Skin epidermis (tissue), 12 donors: ENCODE measurements around the gene PPM1M.

ENCODE experiments used
- H3K27ac ChIP-seq, 21 experiments: fragments of 200-600 bp; sonication (generic) in 11 of 21; one replicate each; pipeline ENCODE4 v1.5.0; 2020; ENCODE audit warnings: mild to moderate bottlenecking in 3 of 21, inconsistent platforms in 2 of 21, moderate library complexity in 2 of 21
- H3K4me3 ChIP-seq, 7 experiments: fragments of 200-600 bp; sonication (generic) in 2 of 7; one replicate each; pipeline ENCODE4 v1.5.0; 2020; ENCODE audit warnings: inconsistent platforms in 2 of 7, mild to moderate bottlenecking in 2 of 7, moderate library complexity in 1 of 7

The PPM1M gene

DNA sequence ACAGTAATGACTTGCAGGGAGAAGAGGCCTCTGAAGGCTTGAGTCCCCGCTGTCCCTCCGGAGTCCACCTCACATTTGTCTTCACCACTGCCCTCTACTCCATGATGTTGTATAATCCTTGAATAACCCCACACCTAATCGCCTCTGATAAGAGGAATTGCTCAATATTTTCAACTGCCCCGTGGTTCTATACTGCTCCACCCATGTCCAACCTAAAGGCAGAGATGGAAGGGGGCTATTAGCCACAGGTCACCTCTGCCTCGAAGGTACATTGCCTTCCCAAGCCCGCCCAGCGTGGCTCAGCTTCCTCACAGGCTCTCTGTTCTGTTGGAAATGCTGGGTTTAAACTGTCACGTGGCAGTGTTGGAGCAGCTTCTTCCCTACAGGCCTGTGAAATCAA lies 32.6 kb upstream of the PPM1M start:
- H3K27ac ChIP-seq: no peak overlapping the region
- H3K4me3 ChIP-seq: no peak overlapping the region

GRCh38 chr3:52213901-52214300 lies 31.7 kb upstream of the PPM1M start:
- Histone ChIP-seq H3K4me3 (no peak overlapping the region), H3K27ac (peak overlapping the region in 1 of 21 experiments; percentile 30)

- H3K27ac ChIP-seq: peak overlapping the region in 3 of 21 experiments; percentile 31 to 79 (median 76)
- H3K4me3 ChIP-seq: no peak overlapping the region
Measured at GRCh38 chr3:52215351-52215750, 30.2 kb upstream of the PPM1M start.

DNA sequence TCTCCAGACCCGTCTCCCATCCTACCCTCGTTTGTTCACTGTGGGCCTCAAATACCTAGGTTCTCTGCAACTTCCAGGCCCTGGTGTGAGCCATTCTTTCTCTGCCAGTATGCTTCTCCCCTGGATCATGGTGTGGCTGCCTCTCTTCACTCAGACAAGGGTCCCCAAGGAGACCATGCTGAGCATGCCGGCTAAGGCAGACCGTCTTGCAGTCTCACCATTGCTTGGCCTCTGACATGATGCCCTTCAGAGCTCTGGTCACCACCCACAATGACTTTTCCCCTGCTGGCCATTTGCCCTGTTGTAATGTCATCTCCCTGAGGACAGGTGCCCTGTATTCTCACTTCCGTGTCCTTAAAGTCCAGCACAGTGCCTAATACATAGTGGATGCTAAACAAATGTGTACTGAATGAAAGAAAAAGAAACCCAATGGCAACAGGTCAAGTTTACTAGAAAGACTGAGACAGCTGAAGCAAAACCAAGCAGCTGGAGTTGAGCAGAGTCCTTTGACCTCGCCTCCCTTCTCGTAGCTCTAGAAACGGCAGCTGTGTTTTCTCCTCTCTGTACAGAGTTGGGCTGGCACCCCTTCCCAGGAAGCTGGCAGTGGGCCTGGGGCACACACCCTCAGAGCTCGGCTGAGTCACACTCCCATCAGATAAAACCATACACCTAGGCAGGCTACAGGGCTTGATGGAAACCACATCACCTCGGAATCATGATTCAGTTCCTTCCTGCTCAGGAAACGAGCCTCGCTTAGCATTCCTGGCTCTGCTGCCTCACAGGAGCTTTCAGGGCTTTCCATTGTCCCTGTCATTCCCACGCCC lies 28.8 kb upstream of the PPM1M start:
- H3K27ac ChIP-seq: peak overlapping the region in 20 of 21 experiments; percentile 48 to 80 (median 70)
- no peak overlapping the region for H3K4me3 ChIP-seq

DNA sequence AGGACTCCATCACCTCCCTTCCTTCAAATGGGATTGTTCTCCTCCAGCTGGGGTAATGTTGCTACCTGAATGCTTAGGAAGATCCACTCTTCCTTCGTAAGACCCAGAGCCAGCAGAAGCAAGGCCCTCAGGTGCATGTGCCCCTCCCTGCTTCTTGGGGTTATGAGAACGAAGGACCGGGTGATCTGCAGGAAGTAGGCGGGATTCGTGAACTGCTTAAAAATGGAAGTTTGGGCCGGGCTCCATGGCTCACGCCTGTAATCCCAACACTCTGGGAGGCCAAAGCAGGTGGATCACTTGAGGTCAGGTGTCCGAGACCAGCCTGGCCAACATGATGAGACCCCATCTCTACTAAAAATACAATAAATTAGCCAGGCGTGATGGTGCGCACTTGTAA lies 28.2 kb upstream of the PPM1M start:
- peak overlapping the region in 20 of 21 experiments; percentile 47 to 80 (median 70) for H3K27ac ChIP-seq
- no peak overlapping the region for H3K4me3 ChIP-seq

DNA sequence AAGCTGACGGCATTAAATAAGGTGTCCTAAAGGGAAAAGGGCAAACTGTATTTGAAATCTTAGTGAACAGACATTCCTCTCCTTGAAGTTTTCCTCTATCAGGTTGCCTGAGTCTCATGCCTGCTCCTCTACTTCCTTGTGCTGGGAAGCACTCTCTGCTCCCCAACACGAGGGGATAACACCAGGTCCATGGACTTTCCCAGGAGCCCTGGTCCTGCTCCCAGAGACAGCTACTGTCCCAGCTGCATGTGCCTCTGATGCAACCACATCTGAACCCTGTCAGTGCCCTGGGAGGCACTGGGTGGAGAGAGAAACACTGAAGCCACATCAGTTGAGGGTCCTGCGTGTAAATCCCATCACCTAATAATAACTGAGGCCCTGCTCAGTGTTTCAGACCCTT lies 27.5 kb upstream of the PPM1M start:
- H3K4me3 ChIP-seq: no peak overlapping the region
- peak overlapping the region in 20 of 21 experiments; percentile 47 to 80 (median 70) for H3K27ac ChIP-seq

GRCh38 chr3:52218454-52218853 lies 27.1 kb upstream of the PPM1M start:
- H3K4me3 ChIP-seq: no peak overlapping the region
- peak overlapping the region in 20 of 21 experiments; percentile 1 to 80 (median 68) for H3K27ac ChIP-seq

DNA sequence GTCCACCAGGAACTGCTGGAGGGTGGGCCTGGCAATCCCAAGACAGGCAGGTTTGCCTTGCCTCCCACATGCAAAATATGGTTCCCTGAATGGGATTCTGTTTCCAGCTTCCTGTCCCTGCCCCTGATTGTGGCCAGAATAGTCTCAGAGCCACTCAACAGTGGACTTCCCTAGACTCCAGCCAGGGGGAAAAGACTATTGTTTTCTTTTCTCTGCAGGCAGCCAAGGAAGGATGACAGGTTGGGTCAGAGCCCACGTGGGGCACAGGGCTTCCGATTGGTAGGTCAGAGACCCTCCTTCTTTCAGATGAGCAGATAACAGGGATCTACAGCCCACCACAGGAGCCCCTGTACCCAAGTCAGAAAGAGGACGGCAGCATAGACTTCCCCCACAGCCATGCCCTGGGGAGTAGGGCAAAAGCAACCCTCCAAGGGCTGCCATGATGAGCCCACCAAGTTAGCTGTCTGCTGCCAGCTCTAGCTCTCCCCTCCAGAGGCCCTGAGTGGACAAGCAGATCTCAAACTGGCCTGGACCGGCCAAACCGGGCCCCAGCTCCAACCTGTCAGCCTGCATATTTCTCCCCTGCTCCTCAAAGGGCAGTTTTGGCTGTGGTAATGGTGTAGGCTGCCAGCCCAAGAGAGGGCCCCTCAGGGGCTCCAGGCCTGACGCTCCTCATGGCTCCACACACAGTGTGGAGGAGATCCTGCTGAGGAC lies 26.5 kb upstream of the PPM1M start:
- no peak overlapping the region for H3K4me3 ChIP-seq
- peak overlapping the region in 18 of 21 experiments; percentile 22 to 80 (median 71) for H3K27ac ChIP-seq

GRCh38 chr3:52220380-52221026 lies 25.1 kb upstream of the PPM1M start:
- Histone ChIP-seq H3K27ac (peak overlapping the region in 3 of 21 experiments; percentile 10 to 76 (median 47)), H3K4me3 (no peak overlapping the region)

DNA sequence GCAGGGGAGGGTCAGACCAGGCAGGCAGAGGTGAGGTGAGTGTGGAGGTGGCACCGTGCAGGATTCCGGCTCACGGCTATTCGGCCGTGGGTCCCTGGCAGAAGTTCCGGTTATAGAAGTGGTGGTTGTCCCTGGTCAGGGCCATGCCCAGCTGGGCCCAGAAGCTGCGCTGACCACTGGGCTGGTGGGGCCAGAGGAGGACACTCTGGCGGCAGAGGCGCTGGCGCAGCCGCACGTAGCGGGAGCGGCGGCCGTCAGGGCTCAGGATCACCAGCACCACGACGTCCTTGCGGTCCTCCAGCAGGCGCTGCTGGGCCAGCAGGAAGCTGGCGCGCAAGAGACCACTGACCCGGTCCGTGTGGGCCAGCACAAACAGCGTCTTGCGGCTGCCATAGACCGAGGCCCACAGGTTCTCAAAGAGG lies 24.4 kb upstream of the PPM1M start:
- H3K27ac ChIP-seq: peak overlapping the region in 5 of 21 experiments; percentile 10 to 72 (median 50)
- H3K4me3 ChIP-seq: no peak overlapping the region

DNA sequence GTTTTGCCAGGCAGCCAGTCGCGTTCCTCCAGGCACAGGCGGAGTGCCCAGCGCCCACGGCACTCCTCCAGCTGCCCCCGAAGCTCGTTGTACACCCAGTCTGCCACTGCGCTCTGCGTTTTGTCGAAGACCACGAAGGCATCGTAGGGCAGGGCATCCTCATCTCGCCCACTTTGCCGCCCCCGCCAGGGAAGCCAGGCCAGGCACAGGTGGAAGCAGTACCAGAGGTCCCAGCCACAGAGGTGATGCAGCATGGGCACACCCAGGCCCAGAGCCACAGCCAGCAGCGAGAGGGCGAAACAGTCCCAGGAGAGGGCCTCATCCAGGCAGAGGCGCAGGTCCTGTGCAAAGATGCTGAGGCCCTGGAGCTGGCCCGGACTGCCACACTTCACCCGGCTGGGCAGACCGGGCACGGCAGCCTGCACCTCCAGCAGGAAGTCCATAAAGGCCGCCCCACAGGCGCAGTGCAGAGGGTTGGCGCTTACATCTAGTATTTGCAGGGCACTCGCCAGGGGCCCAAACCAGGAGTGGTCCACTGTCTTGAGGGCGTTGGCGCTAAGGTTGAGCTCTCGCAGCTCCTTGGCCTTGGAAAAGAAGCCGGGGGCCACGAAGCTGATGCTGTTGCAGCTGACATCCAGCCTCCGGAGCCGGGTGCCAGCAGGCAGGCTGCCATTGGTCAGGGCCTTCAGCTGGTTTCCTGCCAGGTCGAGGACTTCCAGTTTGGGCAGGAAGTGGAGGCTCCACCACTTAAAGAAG lies 23.8 kb upstream of the PPM1M start:
- peak overlapping the region in 1 of 7 experiments; percentile 15 for H3K4me3 ChIP-seq
- peak overlapping the region in 7 of 21 experiments; percentile 4 to 72 (median 50) for H3K27ac ChIP-seq

DNA sequence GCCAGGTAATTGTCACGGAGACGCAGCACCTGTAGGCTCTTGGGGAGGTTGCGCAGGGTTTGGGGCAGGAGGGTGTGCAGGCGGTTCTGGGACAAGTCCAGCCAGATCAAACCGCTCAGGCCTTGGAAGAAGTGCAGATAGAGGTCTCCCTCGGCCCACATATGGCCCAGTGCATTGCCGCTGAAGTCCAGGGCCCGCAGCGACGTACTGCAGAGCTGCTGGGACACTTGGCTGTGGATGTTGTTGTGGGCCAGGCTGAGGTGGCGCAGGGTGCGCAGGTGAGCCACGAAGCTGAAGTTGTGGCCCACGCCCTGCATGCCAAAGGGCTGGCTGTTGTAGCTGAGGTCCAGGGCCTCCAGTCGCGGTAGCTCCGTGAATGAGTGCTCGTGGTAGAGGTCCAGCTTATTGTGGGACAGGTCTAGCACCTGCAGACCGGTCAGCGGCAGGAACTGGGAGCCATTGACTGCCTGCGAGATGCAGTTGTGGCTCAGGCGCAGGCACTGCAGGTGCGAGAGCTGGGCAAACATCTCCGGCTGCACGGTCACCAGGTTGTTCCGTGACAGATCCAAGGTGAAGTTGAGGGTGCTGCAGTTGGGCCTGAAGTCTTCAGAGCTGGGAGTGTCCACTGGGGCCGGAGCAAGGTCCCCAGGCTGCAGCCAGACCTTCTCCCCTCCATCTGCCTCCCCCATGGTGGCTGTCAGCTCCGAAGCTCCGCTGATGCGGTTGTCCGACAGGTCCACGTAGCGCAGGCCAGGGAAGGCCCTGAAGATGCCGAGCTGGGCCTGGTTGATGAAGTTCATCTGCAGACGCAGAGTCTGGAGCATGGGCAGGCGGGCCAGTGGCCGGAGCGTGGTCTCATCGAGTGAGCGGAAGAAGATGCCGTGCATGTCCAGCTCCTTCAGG lies 23.0 kb upstream of the PPM1M start:
- Histone ChIP-seq H3K27ac (peak overlapping the region in 5 of 21 experiments; percentile 4 to 72 (median 50)), H3K4me3 (peak overlapping the region in 1 of 7 experiments; percentile 15)

- Histone ChIP-seq H3K4me3 (no peak overlapping the region), H3K27ac (peak overlapping the region in 2 of 21 experiments; percentile 21 to 65)
Measured at GRCh38 chr3:52223449-52224408, 21.8 kb upstream of the PPM1M start.

DNA sequence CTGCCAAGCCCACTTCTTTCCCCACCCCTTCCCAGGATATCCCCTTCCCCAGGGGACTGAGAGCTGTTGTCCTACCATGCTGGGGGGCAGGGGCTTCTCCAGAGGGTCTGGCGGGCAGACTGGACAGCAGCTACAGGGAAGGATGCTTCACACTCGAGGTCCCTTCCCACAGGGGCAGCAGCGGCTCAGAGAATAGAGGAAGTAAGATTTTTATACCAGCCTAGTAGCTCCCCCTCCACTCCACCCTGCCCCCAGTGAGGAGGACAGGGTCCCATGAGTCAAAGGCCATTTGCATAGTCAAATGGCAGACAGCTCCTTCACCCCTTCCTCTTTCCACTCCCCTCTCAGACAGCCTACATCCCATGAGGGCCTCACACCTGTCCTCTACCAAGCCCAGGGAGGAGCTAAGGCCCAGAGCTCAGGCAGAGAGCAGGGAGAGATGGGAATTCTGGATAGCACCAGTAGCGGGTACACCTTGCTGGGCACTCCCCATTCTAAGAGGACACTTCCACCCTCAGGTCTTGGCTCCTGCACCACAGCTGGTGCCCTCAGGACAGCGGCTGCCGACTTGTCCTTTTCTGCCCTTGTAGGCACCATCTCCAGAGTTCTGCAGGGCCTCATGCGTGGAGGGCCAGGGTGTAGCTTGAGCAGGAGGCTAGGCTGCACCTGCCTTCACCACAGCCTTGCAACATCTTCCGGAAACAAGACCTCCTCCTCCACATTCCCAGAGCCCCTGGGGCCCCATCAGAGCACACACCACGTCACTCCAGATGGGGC lies 19.9 kb upstream of the PPM1M start, which contains the start of gene TLR9:
Gene TLR9 (minus strand): TSS at position 194 of the 777 bp plus-strand sequence. CDS start 116 bp downstream, at position 78.
- Histone ChIP-seq H3K27ac (peak within 1 kb of the TSS in 6 of 21 experiments; percentile 15 to 78 (median 56)), H3K4me3 (no peak within 1 kb of the TSS)

GRCh38 chr3:52226229-52226817 lies 19.2 kb upstream of the PPM1M start:
- Histone ChIP-seq H3K4me3 (no peak overlapping the region), H3K27ac (peak overlapping the region in 6 of 21 experiments; percentile 15 to 78 (median 56))

DNA sequence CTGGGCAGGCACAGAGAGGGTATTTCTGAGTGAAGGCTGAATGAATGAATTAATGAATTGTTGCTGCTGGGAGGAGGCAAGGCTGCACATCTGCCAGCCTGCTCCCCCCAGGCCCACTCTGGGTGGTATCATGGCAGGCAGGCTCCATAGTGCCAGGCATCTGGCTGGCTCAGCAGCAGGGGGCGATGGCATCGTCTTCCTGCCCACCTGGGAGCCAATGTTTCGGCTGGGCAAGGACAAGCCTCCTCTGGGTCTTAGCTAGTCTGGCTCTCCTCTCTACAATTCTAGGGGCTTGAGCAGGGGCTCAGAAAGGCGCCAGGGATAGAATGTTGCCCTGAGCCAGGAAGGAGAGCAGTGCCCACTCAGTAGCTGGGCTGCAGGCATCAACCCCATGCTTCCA lies 18.4 kb upstream of the PPM1M start:
- Histone ChIP-seq H3K27ac (peak overlapping the region in 1 of 21 experiments; percentile 69), H3K4me3 (no peak overlapping the region)
